ENCODE data around the gene TLR4.

Gene TLR4

GRCh38 chr9:117704024-117704575 lies at the start of gene TLR4:
TLR4 (plus strand) TSS chr9:117704403; CDS start chr9:117704473, 70 bp downstream.
- TF ChIP-seq FOXM1 (IDR thresholded peaks at IDR 0.05; ENCODE audit: borderline replicate concordance): no peak
- ChIA-PET POLR2A (no interaction called here), CTCF (no interaction called here)
- DNase-seq (ENCODE audit: extremely low spot score): no peak

GRCh38 chr9:117656002-117656401 lies 48.2 kb upstream of the TLR4 start:
- ChIA-PET CTCF (no interaction called here), POLR2A (no interaction called here)
- no peak for TF ChIP-seq TARDBP (IDR thresholded peaks at IDR 0.05)
- TF ChIP-seq SUZ12 (IDR thresholded peaks at IDR 0.05): no peak
- no peak for TF ChIP-seq CTBP1 (IDR thresholded peaks at IDR 0.05; ENCODE audit: borderline replicate concordance)
- DNase-seq (ENCODE audit: extremely low spot score): no peak

- no peak for DNase-seq (ENCODE audit: extremely low spot score)
- ChIA-PET POLR2A (no interaction called here), CTCF (no interaction called here)
- TF ChIP-seq TARDBP (IDR thresholded peaks at IDR 0.05) (no peak), HDGF (IDR thresholded peaks at IDR 0.05; ENCODE audit: borderline replicate concordance) (no peak), ARNT (IDR thresholded peaks at IDR 0.05) (no peak), NFRKB (IDR thresholded peaks at IDR 0.05) (no peak), LEF1 (IDR thresholded peaks at IDR 0.05; ENCODE audit: borderline replicate concordance) (no peak)
These were observed 41.6 kb upstream of the TLR4 start for GRCh38 chr9:117662651-117663050.

- no peak for DNase-seq (ENCODE audit: extremely low spot score)
- POLR2A ChIA-PET: no interaction called here
- CTCF ChIA-PET: no interaction called here
- TF ChIP-seq CTBP1 (IDR thresholded peaks at IDR 0.05; ENCODE audit: borderline replicate concordance): no peak
- no peak for TF ChIP-seq ZNF384 (IDR thresholded peaks at IDR 0.05)
- TF ChIP-seq TARDBP (IDR thresholded peaks at IDR 0.05): no peak
- TF ChIP-seq BHLHE40 (IDR thresholded peaks at IDR 0.05; ENCODE audit: borderline replicate concordance): no peak
- no peak for TF ChIP-seq SP1 (IDR thresholded peaks at IDR 0.05)
- TF ChIP-seq PKNOX1 (IDR thresholded peaks at IDR 0.05): no peak
- no peak for TF ChIP-seq ELF4 (IDR thresholded peaks at IDR 0.05)
- TF ChIP-seq LEF1 (IDR thresholded peaks at IDR 0.05; ENCODE audit: borderline replicate concordance): no peak
- no peak for TF ChIP-seq SUZ12 (IDR thresholded peaks at IDR 0.05)
- no peak for TF ChIP-seq FOXA1 (IDR thresholded peaks at IDR 0.05)
- no peak for TF ChIP-seq NFRKB (IDR thresholded peaks at IDR 0.05)
- no peak for TF ChIP-seq L3MBTL2 (conservative IDR thresholded peaks at IDR 0.05)
- no peak for TF ChIP-seq HDGF (IDR thresholded peaks at IDR 0.05; ENCODE audit: borderline replicate concordance)
- no peak for TF ChIP-seq FOXK2 (IDR thresholded peaks at IDR 0.05)
These were observed 39.8 kb upstream of the TLR4 start for GRCh38 chr9:117664419-117664818.

GRCh38 chr9:117665601-117666385 lies 38.4 kb upstream of the TLR4 start:
- no peak for DNase-seq (ENCODE audit: extremely low spot score)
- ChIA-PET CTCF (no interaction called here), POLR2A (no interaction called here)
- no peak for TF ChIP-seq TARDBP (IDR thresholded peaks at IDR 0.05)
- TF ChIP-seq NFRKB (IDR thresholded peaks at IDR 0.05): no peak
- no peak for TF ChIP-seq SP1 (IDR thresholded peaks at IDR 0.05)

- ChIA-PET POLR2A (no interaction called here), CTCF (no interaction called here)
- TF ChIP-seq ZNF384 (IDR thresholded peaks at IDR 0.05) (no peak), SUZ12 (IDR thresholded peaks at IDR 0.05) (no peak), TARDBP (IDR thresholded peaks at IDR 0.05) (no peak), FOXM1 (IDR thresholded peaks at IDR 0.05; ENCODE audit: borderline replicate concordance) (no peak), PKNOX1 (IDR thresholded peaks at IDR 0.05) (no peak), SP1 (IDR thresholded peaks at IDR 0.05) (no peak), ELF4 (IDR thresholded peaks at IDR 0.05) (no peak), L3MBTL2 (conservative IDR thresholded peaks at IDR 0.05) (no peak), CTBP1 (IDR thresholded peaks at IDR 0.05; ENCODE audit: borderline replicate concordance) (no peak), HDGF (IDR thresholded peaks at IDR 0.05; ENCODE audit: borderline replicate concordance) (no peak)
- DNase-seq (ENCODE audit: extremely low spot score): no peak
These were observed 32.7 kb upstream of the TLR4 start for GRCh38 chr9:117671468-117671867.

GRCh38 chr9:117672369-117672768 lies 31.8 kb upstream of the TLR4 start:
- ChIA-PET CTCF (no interaction called here), POLR2A (no interaction called here)
- no peak for DNase-seq (ENCODE audit: extremely low spot score)
- TF ChIP-seq FOXA1 (IDR thresholded peaks at IDR 0.05): no peak
- no peak for TF ChIP-seq L3MBTL2 (conservative IDR thresholded peaks at IDR 0.05)
- TF ChIP-seq TARDBP (IDR thresholded peaks at IDR 0.05): no peak
- no peak for TF ChIP-seq HDGF (IDR thresholded peaks at IDR 0.05; ENCODE audit: borderline replicate concordance)
- TF ChIP-seq SUZ12 (IDR thresholded peaks at IDR 0.05): no peak
- no peak for TF ChIP-seq FOXM1 (IDR thresholded peaks at IDR 0.05; ENCODE audit: borderline replicate concordance)

- ChIA-PET CTCF (no interaction called here), POLR2A (no interaction called here)
- no peak for DNase-seq (ENCODE audit: extremely low spot score)
- TF ChIP-seq SUZ12 (IDR thresholded peaks at IDR 0.05): no peak
- no peak for TF ChIP-seq NFRKB (IDR thresholded peaks at IDR 0.05)
- no peak for TF ChIP-seq LEF1 (IDR thresholded peaks at IDR 0.05; ENCODE audit: borderline replicate concordance)
- TF ChIP-seq ARNT (IDR thresholded peaks at IDR 0.05): no peak
- no peak for TF ChIP-seq CTBP1 (IDR thresholded peaks at IDR 0.05; ENCODE audit: borderline replicate concordance)
- TF ChIP-seq ZNF384 (IDR thresholded peaks at IDR 0.05): no peak
- no peak for TF ChIP-seq TARDBP (IDR thresholded peaks at IDR 0.05)
- TF ChIP-seq BHLHE40 (IDR thresholded peaks at IDR 0.05; ENCODE audit: borderline replicate concordance): no peak
- TF ChIP-seq L3MBTL2 (conservative IDR thresholded peaks at IDR 0.05): no peak
- TF ChIP-seq FOXK2 (IDR thresholded peaks at IDR 0.05): no peak
- TF ChIP-seq FOXM1 (IDR thresholded peaks at IDR 0.05; ENCODE audit: borderline replicate concordance): no peak
- TF ChIP-seq SP1 (IDR thresholded peaks at IDR 0.05): no peak
- no peak for TF ChIP-seq FOXA1 (IDR thresholded peaks at IDR 0.05)
- TF ChIP-seq HDGF (IDR thresholded peaks at IDR 0.05; ENCODE audit: borderline replicate concordance): no peak
- no peak for TF ChIP-seq ELF4 (IDR thresholded peaks at IDR 0.05)
- no peak for TF ChIP-seq PKNOX1 (IDR thresholded peaks at IDR 0.05)
These were observed 26.6 kb upstream of the TLR4 start for GRCh38 chr9:117677572-117677971.
